ENCODE data around the gene MBD3. TPM values are rescaled to one million over a fixed set of nuclear protein-coding genes. Genes with fewer than 3 reads are reported as not detected.

The MBD3 gene
- polyA plus RNA-seq, 1 donor = 59.1 TPM

DNA sequence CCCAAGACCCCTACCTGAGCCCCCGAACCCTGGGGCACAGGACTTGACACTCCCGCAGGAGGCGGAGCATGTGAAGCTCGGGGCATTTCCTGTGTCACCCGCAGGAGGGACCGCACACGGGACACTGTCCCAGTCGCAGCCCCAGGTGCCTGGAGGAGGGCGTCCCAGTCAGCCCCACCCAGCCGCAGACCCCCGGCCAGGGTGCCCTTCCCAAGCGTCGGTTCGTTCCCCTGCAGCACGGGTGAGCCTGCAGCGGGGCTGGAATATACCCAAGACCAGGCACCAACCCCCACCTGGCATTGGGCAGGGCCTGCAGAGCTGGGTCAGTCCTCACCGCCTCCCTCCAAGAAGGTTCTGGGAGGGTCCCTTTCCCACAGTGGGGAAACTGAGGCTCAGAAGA lies 38.1 kb upstream of the MBD3 start:
- peaks cover 13% of the 10 kb centered on the region for H3K9me3 ChIP-seq (ENCODE audit: control insufficient read depth, low read depth, low read length)
- H3K4me3 ChIP-seq (ENCODE audit: low read length) = no peak overlapping the region
- no CpG with 5 or more reads among the region's 17 CpGs for WGBS (ENCODE audit: insufficient coverage, low lambda C conversion rate)
- DNase-seq = no peak
- H3K27me3 ChIP-seq (ENCODE audit: control insufficient read depth, insufficient read depth, low read length) = no peaks in the 10 kb centered on the region
- H3K36me3 ChIP-seq (ENCODE audit: control insufficient read depth, insufficient read depth, low read length) = peaks cover 49% of the 10 kb centered on the region
- no peak overlapping the region for H3K27ac ChIP-seq (ENCODE audit: low read length)
- H3K4me1 ChIP-seq (ENCODE audit: control insufficient read depth, insufficient read depth, low read length) = peaks cover 18% of the 10 kb centered on the region

DNA sequence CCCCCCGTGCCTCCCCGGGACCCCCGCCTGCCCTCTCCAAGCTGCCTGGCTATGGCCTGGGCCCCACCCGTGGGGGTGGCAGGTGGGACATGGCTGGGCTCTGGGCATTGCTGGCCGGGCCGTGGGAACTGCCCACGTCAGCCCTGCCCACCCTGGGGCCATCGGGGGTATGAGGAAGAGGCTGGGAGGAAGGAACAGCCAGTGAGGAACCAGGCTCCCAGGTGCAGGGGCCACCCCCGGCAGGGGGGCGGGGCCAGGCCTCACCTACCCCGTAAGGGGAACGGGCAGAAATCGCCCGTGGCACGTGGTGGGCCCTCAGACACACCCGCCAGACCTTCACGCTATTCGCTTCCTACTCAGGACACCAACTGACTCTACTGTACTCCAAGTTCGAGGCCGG lies 37.3 kb upstream of the MBD3 start:
- Histone ChIP-seq H3K27ac (ENCODE audit: low read length) (no peak overlapping the region), H3K4me3 (ENCODE audit: low read length) (no peak overlapping the region), H3K27me3 (ENCODE audit: control insufficient read depth, insufficient read depth, low read length) (no peaks in the 10 kb centered on the region), H3K9me3 (ENCODE audit: control insufficient read depth, low read depth, low read length) (peaks cover 15% of the 10 kb centered on the region), H3K4me1 (ENCODE audit: control insufficient read depth, insufficient read depth, low read length) (peaks cover 18% of the 10 kb centered on the region), H3K36me3 (ENCODE audit: control insufficient read depth, insufficient read depth, low read length) (peaks cover 53% of the 10 kb centered on the region)
- DNase-seq = no peak
- WGBS (ENCODE audit: insufficient coverage, low lambda C conversion rate) = no CpG with 5 or more reads among the region's 20 CpGs

DNA sequence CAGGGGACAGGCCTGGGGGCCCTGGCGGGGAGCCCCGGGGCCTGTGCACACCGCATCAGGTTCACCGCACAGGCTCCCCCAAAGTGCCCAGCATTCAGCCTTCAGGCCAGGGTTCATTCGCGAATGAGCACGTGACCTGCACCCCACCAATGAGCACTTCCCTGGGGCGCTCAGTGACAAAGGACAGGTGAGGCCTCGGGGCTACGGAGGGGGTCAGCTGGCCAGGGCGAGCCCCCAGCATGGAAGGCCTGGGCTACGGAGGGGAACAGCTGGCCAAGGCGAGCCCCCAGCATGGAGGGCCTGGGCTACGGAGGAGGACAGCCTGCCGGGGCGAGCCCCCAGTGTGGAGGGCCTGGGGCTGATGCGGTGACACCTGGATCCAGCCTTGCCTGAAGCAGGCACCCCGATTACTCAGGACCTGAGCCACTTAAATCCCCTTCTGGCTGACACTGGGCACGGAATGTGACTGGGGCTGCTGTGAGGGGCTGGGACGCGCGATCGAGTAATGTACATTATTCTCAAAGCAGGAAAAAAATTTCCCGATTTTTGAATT lies 36.7 kb upstream of the MBD3 start:
- H3K27me3 ChIP-seq (ENCODE audit: control insufficient read depth, insufficient read depth, low read length) = no peaks in the 10 kb centered on the region
- DNase-seq = no peak
- H3K4me1 ChIP-seq (ENCODE audit: control insufficient read depth, insufficient read depth, low read length) = peaks cover 18% of the 10 kb centered on the region
- H3K36me3 ChIP-seq (ENCODE audit: control insufficient read depth, insufficient read depth, low read length) = peaks cover 51% of the 10 kb centered on the region
- H3K27ac ChIP-seq (ENCODE audit: low read length) = no peak overlapping the region
- peaks cover 16% of the 10 kb centered on the region for H3K9me3 ChIP-seq (ENCODE audit: control insufficient read depth, low read depth, low read length)
- no peak overlapping the region for H3K4me3 ChIP-seq (ENCODE audit: low read length)
- WGBS (ENCODE audit: insufficient coverage, low lambda C conversion rate) = no CpG with 5 or more reads among the region's 24 CpGs

DNA sequence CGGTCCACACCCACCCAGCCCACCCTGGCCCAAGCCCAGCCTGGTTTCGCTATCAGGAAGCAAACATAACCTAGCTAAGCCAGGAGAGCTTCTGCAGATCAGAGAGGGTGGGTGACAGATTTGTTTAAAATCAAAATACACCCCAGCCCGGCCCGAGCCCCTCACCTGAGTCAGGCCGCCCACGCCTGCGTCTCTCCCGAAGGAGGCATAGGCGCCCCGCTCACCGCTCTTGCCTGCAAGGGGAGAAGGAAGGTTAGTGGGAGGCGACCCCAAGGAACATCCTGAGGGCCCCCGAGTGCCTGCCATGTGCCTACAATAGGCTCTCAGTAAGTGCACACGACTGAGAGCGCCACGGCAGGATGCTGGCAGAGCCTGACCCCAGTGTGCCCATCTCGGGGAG lies 34.5 kb upstream of the MBD3 start:
- H3K4me1 ChIP-seq (ENCODE audit: control insufficient read depth, insufficient read depth, low read length) = peaks cover 1% of the 10 kb centered on the region
- no peak for DNase-seq
- peaks cover 16% of the 10 kb centered on the region for H3K9me3 ChIP-seq (ENCODE audit: control insufficient read depth, low read depth, low read length)
- peaks cover 61% of the 10 kb centered on the region for H3K36me3 ChIP-seq (ENCODE audit: control insufficient read depth, insufficient read depth, low read length)
- no peaks in the 10 kb centered on the region for H3K27me3 ChIP-seq (ENCODE audit: control insufficient read depth, insufficient read depth, low read length)
- H3K27ac ChIP-seq (ENCODE audit: low read length) = no peak overlapping the region
- H3K4me3 ChIP-seq (ENCODE audit: low read length) = no peak overlapping the region
- no CpG with 5 or more reads among the region's 17 CpGs for WGBS (ENCODE audit: insufficient coverage, low lambda C conversion rate)

DNA sequence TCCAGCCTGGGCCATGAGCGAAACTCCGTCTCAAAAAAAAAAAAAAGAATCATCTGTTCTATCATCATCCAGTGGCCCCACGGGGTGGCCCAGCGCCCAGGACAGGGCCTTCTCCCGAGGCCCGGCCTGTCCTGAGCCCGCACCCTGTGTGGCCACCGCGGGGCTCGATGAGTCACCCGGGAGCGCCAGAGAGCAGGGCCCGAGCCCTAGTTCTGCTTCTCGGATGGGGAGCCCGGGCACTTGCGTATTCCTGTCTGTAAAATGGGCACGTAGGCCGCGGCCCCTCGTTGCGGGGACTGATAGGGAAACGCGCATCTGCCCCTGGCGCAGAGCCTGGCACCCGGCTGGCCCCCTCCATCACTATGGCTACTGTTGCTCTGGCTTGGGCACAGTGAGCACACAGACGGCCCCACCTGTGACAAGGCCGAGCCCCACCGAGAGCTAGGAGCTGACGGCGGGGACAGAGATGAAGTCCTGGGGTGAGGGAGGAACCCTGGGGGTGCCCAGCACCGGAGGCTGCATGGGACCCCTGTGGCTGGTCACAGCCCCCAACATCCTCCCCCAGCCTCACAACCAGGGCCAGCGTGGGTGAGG lies 33.8 kb upstream of the MBD3 start:
- DNase-seq = no peak
- WGBS (ENCODE audit: insufficient coverage, low lambda C conversion rate) = no CpG with 5 or more reads among the region's 32 CpGs
- H3K27ac ChIP-seq (ENCODE audit: low read length) = no peak overlapping the region
- H3K9me3 ChIP-seq (ENCODE audit: control insufficient read depth, low read depth, low read length) = peaks cover 16% of the 10 kb centered on the region
- no peaks in the 10 kb centered on the region for H3K27me3 ChIP-seq (ENCODE audit: control insufficient read depth, insufficient read depth, low read length)
- H3K36me3 ChIP-seq (ENCODE audit: control insufficient read depth, insufficient read depth, low read length) = peaks cover 59% of the 10 kb centered on the region
- no peak overlapping the region for H3K4me3 ChIP-seq (ENCODE audit: low read length)
- H3K4me1 ChIP-seq (ENCODE audit: control insufficient read depth, insufficient read depth, low read length) = no peaks in the 10 kb centered on the region

DNA sequence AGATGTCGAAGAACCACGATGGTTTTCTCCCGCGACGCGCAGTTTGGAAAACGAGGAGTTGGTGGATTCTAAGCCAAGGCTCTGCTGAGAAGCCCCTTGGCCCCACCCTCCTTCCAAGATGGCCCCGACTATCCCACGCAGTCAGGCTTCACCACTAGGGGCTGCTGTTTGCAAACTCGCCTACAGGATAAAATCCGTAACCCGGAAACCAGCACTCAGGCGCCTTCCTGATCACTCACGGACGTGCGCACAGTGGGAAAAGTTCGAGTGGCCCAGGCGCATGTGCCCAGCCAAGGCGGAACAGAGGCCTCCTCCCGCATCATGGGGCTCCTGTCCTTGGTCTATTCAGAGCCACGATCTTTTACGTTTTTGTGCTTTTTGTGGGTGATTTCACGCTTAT lies 31.8 kb upstream of the MBD3 start:
- Histone ChIP-seq H3K9me3 (ENCODE audit: control insufficient read depth, low read depth, low read length) (peaks cover 12% of the 10 kb centered on the region), H3K4me1 (ENCODE audit: control insufficient read depth, insufficient read depth, low read length) (no peaks in the 10 kb centered on the region), H3K27me3 (ENCODE audit: control insufficient read depth, insufficient read depth, low read length) (no peaks in the 10 kb centered on the region), H3K27ac (ENCODE audit: low read length) (no peak overlapping the region), H3K4me3 (ENCODE audit: low read length) (no peak overlapping the region), H3K36me3 (ENCODE audit: control insufficient read depth, insufficient read depth, low read length) (peaks cover 57% of the 10 kb centered on the region)
- DNase-seq = peak in 1 of 2 donors; percentile 22
- no CpG with 5 or more reads among the region's 23 CpGs for WGBS (ENCODE audit: insufficient coverage, low lambda C conversion rate)

DNA sequence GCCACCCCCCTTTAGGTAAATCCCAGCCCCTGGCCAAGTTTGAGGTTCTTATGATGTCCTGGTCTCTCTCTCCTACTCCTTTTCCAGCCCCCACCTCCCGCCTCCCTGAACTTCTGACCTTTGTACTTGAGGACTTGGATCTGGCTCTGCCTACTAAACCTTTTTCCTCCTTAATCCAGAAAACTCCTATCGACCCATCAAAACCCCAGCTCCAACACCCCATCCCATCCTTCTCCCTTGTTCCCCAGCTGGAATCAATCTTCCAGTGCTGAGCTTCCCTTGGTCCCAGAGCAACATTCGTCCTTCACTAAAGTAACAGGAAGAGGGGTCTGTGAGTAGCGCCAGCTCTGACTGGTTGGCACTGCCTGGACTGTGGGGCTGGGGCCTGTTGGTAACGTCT lies 29.9 kb upstream of the MBD3 start:
- no peak for DNase-seq
- Histone ChIP-seq H3K27me3 (ENCODE audit: control insufficient read depth, insufficient read depth, low read length) (no peaks in the 10 kb centered on the region), H3K4me3 (ENCODE audit: low read length) (no peak overlapping the region), H3K9me3 (ENCODE audit: control insufficient read depth, low read depth, low read length) (peaks cover 8% of the 10 kb centered on the region), H3K36me3 (ENCODE audit: control insufficient read depth, insufficient read depth, low read length) (peaks cover 68% of the 10 kb centered on the region), H3K4me1 (ENCODE audit: control insufficient read depth, insufficient read depth, low read length) (no peaks in the 10 kb centered on the region), H3K27ac (ENCODE audit: low read length) (no peak overlapping the region)
- 90% methylated on average over 2 of the region's 5 CpGs for WGBS (ENCODE audit: insufficient coverage, low lambda C conversion rate)

DNA sequence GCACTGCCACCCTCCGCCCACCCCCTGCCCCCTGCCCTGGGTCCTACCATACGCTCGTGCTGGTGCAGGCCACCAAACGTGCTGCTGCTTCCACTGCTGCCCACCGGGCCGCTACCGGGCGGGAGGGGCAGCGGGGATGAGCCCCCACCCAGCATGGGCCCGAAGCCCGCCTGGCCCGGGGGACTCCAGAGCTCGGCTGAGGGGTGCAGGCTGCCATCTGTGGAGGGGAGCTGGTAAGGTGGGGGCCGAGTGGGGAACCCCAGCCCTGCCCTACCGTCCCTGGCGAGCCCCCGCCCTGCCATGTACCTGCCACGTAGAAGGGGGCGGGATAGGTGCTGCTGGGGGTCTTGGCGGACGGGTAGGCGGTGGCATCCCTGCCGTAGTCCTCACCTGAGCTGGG lies 29.3 kb upstream of the MBD3 start:
- DNase-seq = no peak
- Histone ChIP-seq H3K27me3 (ENCODE audit: control insufficient read depth, insufficient read depth, low read length) (no peaks in the 10 kb centered on the region), H3K4me1 (ENCODE audit: control insufficient read depth, insufficient read depth, low read length) (no peaks in the 10 kb centered on the region), H3K9me3 (ENCODE audit: control insufficient read depth, low read depth, low read length) (peaks cover 8% of the 10 kb centered on the region), H3K4me3 (ENCODE audit: low read length) (no peak overlapping the region), H3K27ac (ENCODE audit: low read length) (no peak overlapping the region), H3K36me3 (ENCODE audit: control insufficient read depth, insufficient read depth, low read length) (peaks cover 73% of the 10 kb centered on the region)
- WGBS (ENCODE audit: insufficient coverage, low lambda C conversion rate) = no CpG with 5 or more reads among the region's 23 CpGs

DNA sequence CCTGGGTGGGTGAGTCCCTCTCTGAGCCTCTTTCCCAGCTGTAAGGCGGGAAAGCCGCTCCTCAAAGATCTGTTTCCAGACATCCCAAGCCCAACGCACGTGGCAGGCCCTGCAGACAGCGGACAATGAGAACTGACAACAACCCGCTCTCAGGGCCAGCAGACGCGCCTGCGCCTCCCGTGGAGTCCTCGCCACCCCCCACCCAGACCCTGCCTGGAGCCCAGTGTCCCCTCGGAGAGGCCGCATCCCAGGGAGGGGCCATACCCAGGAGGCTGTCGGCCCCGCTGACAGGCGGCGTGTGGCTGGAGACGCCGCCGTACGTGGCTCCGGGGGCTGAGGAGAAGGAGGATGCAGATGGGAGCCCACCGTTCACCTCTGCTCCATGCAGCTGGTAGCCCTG lies 28.9 kb upstream of the MBD3 start:
- H3K36me3 ChIP-seq (ENCODE audit: control insufficient read depth, insufficient read depth, low read length) = peaks cover 74% of the 10 kb centered on the region
- no CpG with 5 or more reads among the region's 23 CpGs for WGBS (ENCODE audit: insufficient coverage, low lambda C conversion rate)

DNA sequence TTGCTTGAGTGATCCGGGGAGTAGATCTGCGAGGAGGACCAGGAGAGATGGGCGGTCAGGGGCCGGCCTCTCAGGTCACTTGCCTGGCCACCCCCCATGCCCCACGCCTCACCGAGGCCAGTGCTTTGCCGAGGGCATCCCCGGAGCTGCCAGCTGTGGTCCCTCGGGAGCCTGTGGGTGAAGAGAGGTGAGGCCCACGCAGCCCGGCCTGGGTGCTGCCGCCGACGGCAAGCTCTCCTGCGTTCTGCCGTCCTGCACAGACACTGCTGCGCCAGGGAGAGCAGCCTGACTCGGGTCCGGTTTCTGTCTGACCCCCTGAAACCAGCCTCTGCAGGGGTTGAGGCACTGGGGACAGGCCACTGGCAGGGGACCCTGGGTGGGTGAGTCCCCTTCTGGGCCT lies 28.4 kb upstream of the MBD3 start:
- no peaks in the 10 kb centered on the region for H3K27me3 ChIP-seq (ENCODE audit: control insufficient read depth, insufficient read depth, low read length)
- no peak for DNase-seq
- no peak overlapping the region for H3K27ac ChIP-seq (ENCODE audit: low read length)
- peaks cover 8% of the 10 kb centered on the region for H3K9me3 ChIP-seq (ENCODE audit: control insufficient read depth, low read depth, low read length)
- no peaks in the 10 kb centered on the region for H3K4me1 ChIP-seq (ENCODE audit: control insufficient read depth, insufficient read depth, low read length)
- H3K36me3 ChIP-seq (ENCODE audit: control insufficient read depth, insufficient read depth, low read length) = peaks cover 76% of the 10 kb centered on the region
- no peak overlapping the region for H3K4me3 ChIP-seq (ENCODE audit: low read length)
- no CpG with 5 or more reads among the region's 19 CpGs for WGBS (ENCODE audit: insufficient coverage, low lambda C conversion rate)

More for the DNA sequence above, 28.9 kb upstream of the MBD3 start:
- Histone ChIP-seq H3K27ac (ENCODE audit: low read length) (no peak overlapping the region), H3K27me3 (ENCODE audit: control insufficient read depth, insufficient read depth, low read length) (no peaks in the 10 kb centered on the region), H3K4me1 (ENCODE audit: control insufficient read depth, insufficient read depth, low read length) (no peaks in the 10 kb centered on the region), H3K4me3 (ENCODE audit: low read length) (no peak overlapping the region), H3K9me3 (ENCODE audit: control insufficient read depth, low read depth, low read length) (peaks cover 8% of the 10 kb centered on the region)
- DNase-seq = no peak

DNA sequence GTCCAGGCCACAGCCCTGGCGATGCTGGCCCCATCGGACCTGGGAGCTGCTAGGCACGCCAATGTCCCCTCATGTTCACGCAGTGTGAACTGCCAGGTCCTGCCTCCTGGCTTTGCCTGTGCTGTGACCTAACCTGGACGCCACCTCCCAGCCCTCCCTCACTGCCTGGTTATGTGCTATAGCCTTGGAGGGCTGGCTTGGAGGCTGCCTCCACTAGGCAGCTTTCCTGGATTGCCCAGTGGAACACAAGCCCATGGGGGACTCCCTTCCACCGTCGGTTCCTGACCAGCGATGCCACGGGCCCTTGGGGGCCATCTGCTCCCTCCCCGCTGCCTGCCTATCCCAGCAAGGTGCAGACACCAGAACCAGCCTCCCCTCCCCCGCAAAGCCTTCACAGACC lies 27.8 kb upstream of the MBD3 start:
- DNase-seq = no peak
- Histone ChIP-seq H3K9me3 (ENCODE audit: control insufficient read depth, low read depth, low read length) (peaks cover 8% of the 10 kb centered on the region), H3K27me3 (ENCODE audit: control insufficient read depth, insufficient read depth, low read length) (no peaks in the 10 kb centered on the region), H3K4me3 (ENCODE audit: low read length) (no peak overlapping the region), H3K27ac (ENCODE audit: low read length) (no peak overlapping the region), H3K36me3 (ENCODE audit: control insufficient read depth, insufficient read depth, low read length) (peaks cover 76% of the 10 kb centered on the region), H3K4me1 (ENCODE audit: control insufficient read depth, insufficient read depth, low read length) (no peaks in the 10 kb centered on the region)
- no CpG with 5 or more reads among the region's 11 CpGs for WGBS (ENCODE audit: insufficient coverage, low lambda C conversion rate)

All from large intestine (tissue), 3 donors.